HG03045 (cell line): Measurements from ENCODE around the gene RIMS3.
"Not testable (repeated sequence)": the region's sequence is repeated elsewhere in the genome, so short reads cannot be mapped to it uniquely, and the experiment has no call there.

Experiments
- ATAC-seq: cut with Tn5 transposase; IDR thresholded peaks from one replicate; pipeline ENCODE4 v1.9.1; 2021; ENCODE audit warnings: mild to moderate bottlenecking, moderate library complexity; ENCODE audit not compliant: unreplicated experiment

The RIMS3 gene

GRCh38 chr1:40633523-40633922 is 32.0 kb downstream of the RIMS3 start:
- no peak for ATAC-seq

GRCh38 chr1:40630488-40631223 is 34.8 kb downstream of the RIMS3 start:
- ATAC-seq: no peak

- ATAC-seq: not testable (repeated sequence)
Observed at GRCh38 chr1:40629546-40629945, 35.9 kb downstream of the RIMS3 start.

- no peak for ATAC-seq
Observed at GRCh38 chr1:40628903-40629292, 36.6 kb downstream of the RIMS3 start.

DNA sequence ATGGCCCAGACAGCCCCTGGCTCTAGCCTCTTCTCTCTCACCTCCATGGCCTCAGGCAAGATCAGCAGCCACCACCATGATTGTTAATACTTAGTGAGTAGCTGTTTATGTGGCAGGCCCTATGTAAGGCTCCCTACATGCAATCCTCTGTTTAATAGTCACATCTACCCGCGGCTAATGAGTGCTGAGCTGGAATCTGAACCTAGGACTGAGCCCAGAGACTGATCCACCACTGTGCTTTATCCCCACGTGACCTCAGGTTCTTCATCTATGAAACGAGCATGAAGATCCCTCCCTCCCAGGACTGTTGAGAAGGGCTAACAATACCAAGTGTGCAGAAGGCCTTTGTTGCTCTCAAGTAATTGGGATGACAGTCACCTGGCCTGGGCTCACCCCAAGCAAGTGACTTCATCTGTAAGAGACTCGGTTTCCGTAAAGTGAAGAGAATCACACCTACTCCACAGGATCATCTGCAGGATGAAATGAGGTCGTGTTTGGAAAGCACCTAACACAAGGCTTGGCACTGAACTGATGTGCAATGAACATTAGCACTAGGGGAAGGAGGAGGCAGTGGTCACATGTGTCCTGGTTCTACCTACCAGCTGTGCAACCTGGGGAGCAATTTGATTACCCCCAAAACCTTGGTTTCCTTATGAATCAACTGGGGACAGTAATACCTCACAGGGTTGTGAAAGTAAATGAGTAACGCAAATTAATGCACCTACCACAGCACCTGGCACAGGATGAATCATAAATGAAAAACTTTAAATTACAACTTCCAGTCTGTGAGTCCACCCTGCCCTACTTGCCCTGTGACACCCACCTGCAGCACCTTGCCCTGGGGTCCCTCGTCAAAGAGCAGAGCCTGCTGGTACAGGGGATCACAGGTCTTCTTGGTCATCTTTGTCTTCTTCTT is 37.2 kb downstream of the RIMS3 start:
- ATAC-seq: no peak

DNA sequence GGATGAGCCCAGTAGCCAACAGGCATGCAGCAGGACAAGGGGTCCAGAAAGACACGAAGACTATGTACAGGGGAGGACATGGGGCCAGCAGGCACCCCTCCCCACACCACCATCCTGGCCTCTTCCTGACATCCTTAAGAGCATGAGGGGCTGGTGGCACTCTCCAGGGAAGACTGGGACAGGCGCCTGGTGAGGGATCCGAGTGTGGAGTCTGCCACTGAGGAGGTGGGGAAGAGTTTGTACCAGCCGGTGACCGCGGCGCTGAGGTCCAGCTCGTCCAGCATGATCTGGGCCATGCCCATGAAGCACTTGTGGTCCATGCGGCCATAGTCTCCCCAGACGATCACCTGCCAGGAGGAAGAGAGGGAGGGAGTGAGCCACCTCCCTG is 39.1 kb downstream of the RIMS3 start:
- ATAC-seq: no peak

- ATAC-seq: no peak
Observed at GRCh38 chr1:40625476-40626382, 39.8 kb downstream of the RIMS3 start.

- ATAC-seq: no peak
Observed at GRCh38 chr1:40625076-40625475, 40.4 kb downstream of the RIMS3 start.

DNA sequence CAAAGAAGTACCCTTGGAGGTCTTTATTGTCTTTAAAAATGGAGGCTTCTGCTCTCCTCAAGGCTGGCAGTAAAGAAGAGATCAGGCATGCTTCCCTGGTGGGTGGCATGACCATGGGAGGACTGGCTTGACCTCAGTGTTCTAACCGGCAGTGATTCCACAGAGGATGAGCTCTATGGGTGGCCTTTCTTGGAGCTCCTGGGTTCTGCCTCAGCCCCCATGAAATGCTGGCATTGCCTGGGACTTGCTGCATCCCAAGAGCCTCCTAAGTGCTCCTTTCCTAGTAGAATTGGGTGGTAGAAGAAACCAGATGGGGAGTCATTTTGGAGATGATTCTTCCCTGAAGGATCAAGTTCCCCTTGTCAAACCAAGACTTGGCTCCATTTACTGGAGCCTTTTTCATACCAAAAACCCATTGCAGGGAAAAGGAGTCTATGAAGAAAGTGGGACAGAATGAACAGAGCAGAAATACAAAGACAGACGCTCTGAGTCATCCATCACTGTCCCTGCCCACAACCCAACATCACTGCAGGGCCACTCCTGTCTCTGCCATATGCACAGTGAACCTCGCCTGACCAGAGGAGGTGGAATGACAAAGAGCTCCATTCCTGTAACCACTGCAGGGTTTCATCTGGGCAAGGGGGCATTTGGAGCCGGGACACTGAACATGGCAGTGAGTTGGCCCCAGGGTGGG is 42.4 kb downstream of the RIMS3 start:
- ATAC-seq: no peak

GRCh38 chr1:40621821-40622450 is 43.5 kb downstream of the RIMS3 start:
- no peak for ATAC-seq

- ATAC-seq: no peak
Observed at GRCh38 chr1:40620586-40621210, 44.8 kb downstream of the RIMS3 start.

DNA sequence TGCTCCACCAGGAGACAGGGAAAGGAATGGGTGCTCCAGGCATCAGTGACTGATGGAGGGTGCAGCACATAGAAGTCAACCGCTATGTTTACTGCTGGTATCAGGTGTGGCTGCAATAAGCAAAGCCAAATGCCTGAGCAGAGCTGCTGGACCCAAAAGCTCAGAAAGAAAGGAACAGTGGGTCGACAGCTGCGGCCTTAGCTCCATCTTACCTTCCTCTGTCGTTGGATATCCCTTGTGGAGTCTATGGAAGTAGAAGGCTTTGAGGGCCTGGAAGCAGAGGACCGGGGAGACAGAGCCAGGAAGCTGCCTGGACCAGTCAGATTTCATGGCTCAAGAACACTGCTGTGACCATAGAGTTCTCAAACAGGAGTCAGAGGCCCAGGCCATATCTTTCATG is 45.3 kb downstream of the RIMS3 start:
- ATAC-seq: no peak

DNA sequence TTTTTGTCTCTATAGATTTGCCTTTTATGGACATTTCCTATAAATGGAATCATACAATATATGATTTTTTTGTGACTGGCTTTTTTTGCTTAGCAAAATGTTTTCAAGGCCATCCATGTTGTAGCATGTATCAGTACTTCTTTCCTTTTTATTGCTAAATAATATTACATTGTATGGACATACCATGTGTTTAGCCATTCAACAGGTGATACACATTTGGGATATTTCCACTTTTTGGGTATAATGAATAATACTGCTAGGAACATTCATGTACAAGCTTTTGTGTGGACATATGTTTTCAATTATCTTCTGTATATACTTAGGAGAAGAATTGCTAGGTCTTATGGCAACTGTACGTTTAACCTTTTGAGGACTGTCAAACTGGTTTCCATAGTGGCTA is 47.4 kb downstream of the RIMS3 start:
- ATAC-seq: no peak

- ATAC-seq: no peak
Observed at GRCh38 chr1:40612345-40612831, 53.1 kb downstream of the RIMS3 start.

DNA sequence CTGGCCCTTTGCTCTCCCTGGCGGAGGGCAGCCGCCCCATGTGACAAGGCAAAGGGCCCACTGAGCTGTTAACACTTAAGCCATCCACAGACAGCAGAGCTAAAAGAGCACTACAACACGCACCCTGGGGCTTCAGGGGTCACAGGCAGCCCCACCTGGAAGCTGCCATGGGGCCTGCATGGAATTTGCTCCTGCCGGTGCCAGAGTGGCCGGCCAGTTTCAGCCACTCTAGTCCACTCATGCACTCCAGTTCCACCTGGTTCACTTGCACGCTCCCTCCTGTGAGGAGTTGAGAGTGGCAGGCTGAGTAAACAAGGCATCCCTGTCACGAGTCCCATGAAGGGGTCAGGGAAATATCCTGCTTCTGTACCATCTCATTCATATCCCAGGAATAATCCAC is 55.3 kb downstream of the RIMS3 start:
- no peak for ATAC-seq

DNA sequence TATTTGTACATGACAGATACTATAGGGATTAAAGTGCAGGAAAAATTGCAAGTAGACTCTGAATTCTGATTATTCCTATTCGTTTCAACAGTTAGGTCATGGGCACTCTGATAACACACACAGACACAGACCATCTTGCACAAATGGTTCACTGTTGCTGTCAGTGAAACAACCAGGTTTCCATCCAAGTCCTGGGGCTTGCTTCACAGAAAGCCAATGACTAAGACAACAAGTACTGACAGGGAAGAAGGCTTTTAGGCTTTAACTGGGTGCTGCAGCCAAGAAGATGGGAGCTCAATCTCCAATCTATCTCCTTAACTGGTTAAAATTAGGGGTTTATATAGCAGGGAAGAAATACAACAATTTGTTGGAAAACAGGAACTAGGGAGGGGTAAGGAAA is 57.6 kb downstream of the RIMS3 start:
- ATAC-seq: no peak

- no peak for ATAC-seq
Observed at GRCh38 chr1:40606978-40607377, 58.5 kb downstream of the RIMS3 start.

DNA sequence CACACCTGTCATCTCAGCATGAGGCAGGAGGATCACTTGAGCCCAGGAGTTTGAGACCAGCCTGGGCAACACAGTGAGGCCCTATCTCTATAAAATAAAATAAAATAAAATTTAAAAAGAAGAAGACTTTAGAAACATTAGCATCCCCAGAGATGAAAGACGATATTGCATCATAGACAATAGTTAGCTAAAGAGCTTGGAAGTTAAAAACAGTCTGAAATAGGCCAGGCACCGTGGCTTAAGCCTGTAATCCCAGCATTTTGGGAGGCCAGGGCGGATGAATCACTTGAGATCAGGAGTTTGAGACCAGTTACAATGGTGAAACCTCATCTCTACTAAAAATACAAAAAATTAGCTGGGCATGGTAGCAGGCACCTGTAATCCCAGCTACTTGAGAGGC is 59.3 kb downstream of the RIMS3 start:
- no peak for ATAC-seq

GRCh38 chr1:40599926-40600325 is 65.6 kb downstream of the RIMS3 start:
- no peak for ATAC-seq
